ENCODE results near the gene TWF2.
"Not testable (repeated sequence)": the region's sequence is repeated elsewhere in the genome, so short reads cannot be mapped to it uniquely, and the experiment has no call there.

TWF2 gene

DNA sequence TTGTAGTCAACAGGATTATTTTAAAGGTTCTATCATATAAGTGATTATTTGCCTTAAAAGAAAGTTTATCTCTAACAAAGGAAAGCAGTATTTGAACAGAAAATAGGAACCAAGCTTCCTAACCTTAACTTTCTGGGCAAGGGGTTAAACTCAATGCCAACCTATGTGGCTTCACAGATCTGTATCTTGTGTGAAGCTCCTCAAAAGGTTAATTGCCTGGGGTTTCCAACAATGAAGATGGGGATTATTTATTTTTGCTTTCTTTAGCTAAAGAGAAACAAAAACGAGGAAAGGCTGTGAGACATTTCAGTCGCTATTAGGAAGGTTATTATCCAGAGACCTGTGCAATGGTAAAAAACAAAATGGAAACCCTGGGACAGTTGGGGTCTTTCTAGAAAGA lies 40.6 kb upstream of the TWF2 start:
- no peak for DNase-seq (ENCODE audit: low read depth)
- TF ChIP-seq CTCF (IDR thresholded peaks at IDR 0.05; ENCODE audit: insufficient read depth, low read depth, low read length, missing control alignments): no peak
- H3K4me3 ChIP-seq (ENCODE audit: low read length): no peak overlapping the region

- peak; percentile 96 for DNase-seq (ENCODE audit: low read depth)
- peak within 1 kb of the TSS; percentile 96 for H3K4me3 ChIP-seq (ENCODE audit: low read length)
- TF ChIP-seq CTCF (IDR thresholded peaks at IDR 0.05; ENCODE audit: insufficient read depth, low read depth, low read length, missing control alignments): peak; percentile 40
Measured at GRCh38 chr3:52278510-52279069, 39.6 kb upstream of the TWF2 start, which contains the start of gene WDR82. Gene WDR82, minus strand, starts transcription at chr3:52278649. Its CDS starts 288 bp downstream, at chr3:52278361.

- peak overlapping the region; percentile 96 for H3K4me3 ChIP-seq (ENCODE audit: low read length)
- peak; percentile 64 for DNase-seq (ENCODE audit: low read depth)
- peak; percentile 44 for TF ChIP-seq CTCF (IDR thresholded peaks at IDR 0.05; ENCODE audit: insufficient read depth, low read depth, low read length, missing control alignments)
Measured at GRCh38 chr3:52277972-52278509, 39.1 kb upstream of the TWF2 start.

DNA sequence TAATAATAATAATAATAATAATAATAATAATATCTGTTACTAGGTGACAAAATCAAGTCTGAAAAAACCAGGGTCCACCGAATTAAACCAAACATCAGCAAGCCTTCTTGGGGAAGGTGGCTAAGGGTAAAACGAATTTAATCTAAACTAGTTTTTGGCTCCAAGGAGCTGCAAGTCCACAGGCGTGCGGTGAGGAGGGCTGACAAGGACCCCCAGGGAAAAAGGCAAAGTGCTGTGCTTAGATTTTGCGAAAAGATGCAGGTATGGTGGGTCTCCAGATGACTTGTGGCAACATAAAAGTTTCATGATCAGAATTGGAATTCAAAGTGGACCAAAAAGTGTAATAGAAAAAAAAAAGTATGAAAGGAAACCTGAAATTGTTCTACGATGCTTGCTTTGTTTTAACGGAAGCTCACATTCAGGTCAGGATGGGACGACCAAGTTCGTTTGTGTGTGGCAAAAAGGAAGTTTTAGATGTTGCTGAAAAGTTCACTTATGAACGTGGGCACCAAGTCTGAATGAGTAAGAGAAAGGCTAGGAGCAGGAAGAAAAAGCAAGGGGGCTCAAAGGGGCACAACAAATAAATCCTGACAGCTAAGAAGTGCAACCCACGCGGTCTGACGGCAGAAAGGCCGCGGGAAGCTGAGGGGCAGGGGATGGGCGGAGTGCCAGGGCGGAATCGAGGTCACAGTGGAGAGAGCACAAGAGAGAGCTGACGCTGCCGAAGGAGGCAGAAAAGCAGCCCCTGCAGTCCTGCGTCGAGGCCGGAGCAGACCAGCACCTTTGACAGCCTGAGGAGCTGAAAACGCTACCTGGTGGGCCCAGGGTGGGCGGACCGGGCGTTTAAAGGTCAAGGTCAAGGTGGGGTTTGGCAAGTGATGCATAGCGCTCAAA lies 38.4 kb upstream of the TWF2 start:
- DNase-seq (ENCODE audit: low read depth): peak; percentile 40
- TF ChIP-seq CTCF (IDR thresholded peaks at IDR 0.05; ENCODE audit: insufficient read depth, low read depth, low read length, missing control alignments): no peak
- peak overlapping the region; percentile 96 for H3K4me3 ChIP-seq (ENCODE audit: low read length)

GRCh38 chr3:52274781-52275180 lies 35.8 kb upstream of the TWF2 start:
- H3K4me3 ChIP-seq (ENCODE audit: low read length); DNase-seq (ENCODE audit: low read depth): not testable (repeated sequence)

DNA sequence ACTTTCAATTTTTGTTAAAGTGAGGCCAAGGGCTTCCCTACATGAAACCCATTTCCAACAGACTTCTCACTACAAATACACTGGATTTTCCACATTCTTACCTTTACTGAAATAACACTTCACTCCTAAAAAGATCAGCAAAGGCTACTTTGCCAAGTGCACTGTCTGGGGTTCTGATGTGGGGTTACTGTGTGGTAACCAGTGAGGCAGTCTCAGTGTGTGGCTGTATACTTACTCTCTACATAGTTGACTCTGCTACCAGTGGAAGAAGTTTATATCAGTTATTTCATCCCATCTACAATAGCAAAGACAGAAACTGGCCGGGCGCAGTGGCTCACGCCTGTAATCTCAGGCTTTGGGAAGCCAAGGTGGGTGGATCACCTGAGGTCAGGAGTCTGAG lies 33.9 kb upstream of the TWF2 start:
- no peak for TF ChIP-seq CTCF (IDR thresholded peaks at IDR 0.05; ENCODE audit: insufficient read depth, low read depth, low read length, missing control alignments)
- no peak for DNase-seq (ENCODE audit: low read depth)
- no peak overlapping the region for H3K4me3 ChIP-seq (ENCODE audit: low read length)

DNA sequence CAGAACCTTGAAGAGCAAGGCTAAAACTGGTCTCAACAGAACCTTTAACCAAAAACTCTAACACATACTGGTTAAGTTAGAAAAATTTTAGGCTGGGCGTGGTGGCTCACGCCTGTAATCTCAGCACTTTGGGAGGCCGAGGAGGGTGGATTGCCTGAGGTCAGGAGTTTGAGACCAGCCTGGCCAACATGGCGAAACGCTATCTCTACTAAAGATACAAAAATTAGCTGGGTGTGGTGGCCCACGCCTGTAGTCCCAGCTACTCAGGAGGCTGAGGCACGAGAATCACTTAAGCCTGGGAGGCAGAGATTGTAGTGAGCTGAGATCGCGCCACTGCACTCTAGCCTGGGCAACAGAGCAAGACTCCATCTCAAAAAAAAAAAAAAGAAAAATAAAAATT lies 33.2 kb upstream of the TWF2 start:
- H3K4me3 ChIP-seq (ENCODE audit: low read length); DNase-seq (ENCODE audit: low read depth): not testable (repeated sequence)

All from epithelial cell of esophagus (primary cell).